DMS114 treated with DMSO at 0.1 percent for 48 hours (cell line): Measurements from ENCODE around the gene FAIM2.
"Not testable (repeated sequence)": the region's sequence is repeated elsewhere in the genome, so short reads cannot be mapped to it uniquely, and the experiment has no call there.

Source experiments
- DNase-seq: peaks from one replicate; lab custom pipeline; 2025; ENCODE audit not compliant: unreplicated experiment; lab: John Stamatoyannopoulos, UW

FAIM2 gene

GRCh38 chr12:49881415-49882247 lies 22.1 kb downstream of the FAIM2 start:
- no peak for DNase-seq

- no peak for DNase-seq
These were observed 22.8 kb downstream of the FAIM2 start for GRCh38 chr12:49880756-49881414.

DNA sequence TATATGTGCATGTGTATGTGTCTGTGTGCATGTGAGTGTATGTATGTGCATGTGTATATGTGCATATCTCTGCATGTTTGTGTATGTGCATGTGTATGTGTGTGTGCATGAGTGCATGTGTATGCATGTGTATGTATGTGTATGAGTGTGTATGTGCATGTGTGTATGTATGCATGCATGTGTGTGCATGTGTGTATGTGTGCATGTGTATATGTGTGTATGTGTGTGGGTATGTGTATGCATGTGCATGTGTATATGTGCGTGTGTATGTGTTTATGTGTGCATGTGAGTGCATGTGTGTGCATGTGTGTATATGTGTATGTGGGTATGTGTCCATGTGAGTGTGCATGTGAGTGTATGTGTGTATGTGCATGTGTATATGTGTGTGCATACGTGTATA lies 24.6 kb downstream of the FAIM2 start:
- not testable (repeated sequence) for DNase-seq

DNA sequence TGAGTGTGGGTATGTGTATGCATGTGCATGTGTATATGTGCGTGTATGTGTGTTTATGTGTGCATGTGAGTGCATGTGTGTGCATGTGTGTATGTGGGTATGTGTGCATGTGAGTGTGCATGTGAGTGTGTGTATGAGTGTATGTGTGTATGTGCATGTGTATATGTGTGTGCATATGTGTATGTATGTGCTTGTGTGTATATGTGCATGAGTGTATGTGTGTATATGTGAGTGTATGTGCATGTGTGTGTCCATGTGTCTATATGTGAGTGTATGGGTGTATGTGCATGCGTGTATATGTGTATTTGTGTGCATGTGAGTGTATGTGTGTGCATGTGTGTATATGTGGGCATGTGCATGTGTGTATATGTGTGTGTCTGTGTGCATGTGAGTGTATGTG lies 25.7 kb downstream of the FAIM2 start:
- DNase-seq = no peak

GRCh38 chr12:49877066-49877465 lies 26.6 kb downstream of the FAIM2 start:
- DNase-seq = no peak

DNA sequence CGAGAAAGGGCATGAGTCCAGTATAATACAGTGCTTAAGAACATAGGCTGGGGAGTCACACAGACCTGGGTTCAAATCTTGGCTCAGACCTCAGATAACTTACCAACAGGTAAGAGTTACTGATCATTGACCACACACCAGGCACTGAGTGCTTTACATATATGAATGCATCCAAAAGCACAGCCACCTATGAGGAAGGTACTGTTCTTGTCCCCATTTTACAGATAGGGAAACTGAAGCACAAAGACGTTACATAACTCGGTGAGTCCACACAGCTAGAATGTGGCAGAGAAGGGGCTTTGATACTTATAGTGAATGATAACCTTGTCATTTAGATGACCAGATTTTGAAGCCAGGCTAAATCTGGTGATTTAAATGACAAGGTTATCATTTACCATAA lies 27.6 kb downstream of the FAIM2 start:
- no peak for DNase-seq

DNA sequence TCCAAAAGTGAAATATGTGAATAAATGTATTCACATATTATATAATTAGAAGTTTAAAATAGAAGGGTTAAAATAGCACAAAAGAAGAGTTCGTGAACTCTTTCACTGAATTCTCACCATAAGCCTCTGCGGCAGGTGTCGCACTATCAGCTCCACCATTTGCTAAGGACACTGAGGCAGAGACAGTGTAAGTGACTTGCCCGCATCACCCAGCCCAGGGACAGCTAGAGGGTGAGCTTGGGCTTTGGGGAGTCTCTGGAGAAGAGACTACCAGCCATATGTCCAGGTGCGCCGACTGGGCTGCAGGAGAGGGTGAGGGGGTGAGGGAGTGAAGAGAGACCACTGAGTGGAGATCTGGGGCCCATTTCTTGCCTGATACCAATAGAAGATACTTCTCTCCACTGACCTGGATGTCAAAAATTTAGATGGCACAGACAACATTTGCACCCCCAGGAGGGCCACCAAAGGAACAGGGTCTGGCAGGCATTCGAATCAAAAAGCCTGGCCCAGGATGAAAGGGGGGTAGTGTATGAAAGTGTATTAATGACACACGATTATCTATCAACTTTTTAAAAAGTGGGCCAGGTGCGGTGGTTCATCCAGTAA lies 28.5 kb downstream of the FAIM2 start:
- no peak for DNase-seq

- DNase-seq = no peak
These were observed 29.4 kb downstream of the FAIM2 start for GRCh38 chr12:49874142-49874897.

DNA sequence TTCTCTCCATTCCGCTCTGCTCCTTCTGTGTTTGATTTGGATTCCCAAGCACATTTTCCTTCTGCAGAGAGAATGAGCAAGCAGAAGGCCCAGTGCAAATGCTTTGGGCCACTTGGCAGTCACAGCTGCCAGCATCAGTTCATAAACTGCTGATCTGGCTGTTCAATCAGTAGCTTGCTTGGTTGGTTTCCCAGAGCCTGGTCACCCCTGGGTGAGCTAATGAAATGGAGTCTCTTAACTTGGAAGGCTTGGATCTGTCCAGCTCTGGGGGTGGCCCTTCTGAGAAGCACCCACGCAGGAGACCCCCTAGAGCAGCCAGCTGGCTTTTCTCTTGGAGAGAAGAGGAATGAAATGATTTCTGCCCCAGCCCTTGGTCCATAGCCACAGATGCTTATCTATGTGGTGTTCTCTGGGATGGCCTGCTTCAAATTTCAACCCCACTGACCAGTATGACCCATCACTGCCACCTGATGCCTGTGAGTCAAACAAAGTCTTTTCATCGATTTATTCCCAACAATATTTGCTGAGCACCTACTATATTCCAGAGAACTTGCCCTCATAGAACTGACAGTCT lies 30.3 kb downstream of the FAIM2 start:
- no peak for DNase-seq

DNA sequence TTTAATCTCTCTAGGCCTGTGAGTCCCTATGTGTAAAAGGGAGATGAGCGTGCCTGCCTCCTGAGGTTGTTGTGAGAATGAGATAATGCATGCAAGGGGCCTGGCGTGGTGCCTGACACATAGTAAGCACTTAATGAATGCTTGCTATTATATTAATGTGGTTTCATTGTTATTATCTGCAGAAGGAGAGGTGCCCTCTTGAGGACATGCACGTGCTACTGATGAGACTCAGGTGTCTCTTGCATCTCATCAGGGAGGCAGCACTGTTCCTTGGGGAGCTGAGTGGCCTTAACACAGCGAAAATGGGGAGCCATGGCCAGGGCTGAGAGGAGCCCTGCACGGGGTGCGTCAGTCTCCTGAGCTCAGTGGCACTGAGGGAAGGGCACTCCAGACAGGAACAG lies 30.9 kb downstream of the FAIM2 start:
- DNase-seq = no peak

DNA sequence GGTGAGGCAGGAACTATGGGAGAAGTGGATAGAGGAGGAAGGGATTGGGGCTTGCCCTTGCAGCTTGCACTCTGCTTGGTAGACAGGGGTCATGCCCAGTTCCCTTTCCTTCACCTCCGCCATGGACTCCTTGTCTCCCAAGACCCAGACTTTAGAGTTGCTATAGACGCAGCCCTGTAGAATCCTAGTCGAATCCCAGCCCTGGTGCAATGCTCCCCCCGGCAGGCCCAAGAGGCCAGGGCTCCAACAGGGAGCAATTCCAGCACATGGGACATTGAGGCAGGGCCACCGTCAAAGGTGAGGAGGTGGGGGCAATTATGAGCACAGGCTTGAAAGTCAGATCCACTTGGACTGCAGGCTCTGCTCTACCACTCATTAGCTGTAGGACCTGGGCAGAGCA lies 31.3 kb downstream of the FAIM2 start:
- DNase-seq = no peak

GRCh38 chr12:49871811-49872251 lies 31.9 kb downstream of the FAIM2 start:
- DNase-seq = not testable (repeated sequence)

- DNase-seq = no peak
These were observed 32.5 kb downstream of the FAIM2 start for GRCh38 chr12:49871263-49871561.

GRCh38 chr12:49870501-49871262 lies 33.0 kb downstream of the FAIM2 start:
- DNase-seq = no peak

DNA sequence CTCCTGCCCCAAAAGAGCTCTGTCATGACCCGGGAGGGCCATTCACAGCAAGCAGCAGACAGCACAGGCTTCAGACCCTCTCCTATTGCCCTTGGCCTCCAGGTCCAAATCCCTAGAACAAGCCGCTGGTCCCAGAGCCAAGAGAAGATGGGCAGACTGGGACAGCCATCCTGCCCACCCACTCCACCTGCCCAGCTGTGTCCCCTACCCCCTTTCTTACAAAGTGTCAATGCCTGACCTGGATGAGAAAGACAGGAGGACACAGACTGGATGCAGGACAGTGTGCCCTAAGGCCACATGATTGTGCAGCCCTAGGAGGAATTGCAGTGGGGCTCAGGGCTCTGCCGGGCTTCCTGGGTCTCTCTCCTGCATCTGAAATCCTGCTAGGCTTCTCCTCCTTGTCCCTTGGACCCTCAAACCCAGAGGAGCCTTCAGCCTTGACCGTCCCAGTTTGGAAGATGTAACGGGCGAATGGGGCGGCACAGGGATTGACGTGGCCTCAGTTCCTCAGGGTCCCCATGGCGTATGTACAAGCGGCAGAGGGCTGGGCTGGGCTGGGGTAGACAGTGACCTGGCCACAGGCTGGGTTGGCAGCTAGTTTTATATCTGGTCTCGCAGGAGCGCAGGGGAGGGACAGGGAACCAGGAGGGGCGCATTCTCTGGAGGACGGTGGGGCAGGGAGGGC lies 33.7 kb downstream of the FAIM2 start:
- no peak for DNase-seq

- DNase-seq = no peak
These were observed 34.5 kb downstream of the FAIM2 start for GRCh38 chr12:49868952-49869815.

GRCh38 chr12:49868449-49868848 lies 35.3 kb downstream of the FAIM2 start:
- DNase-seq = no peak

- no peak for DNase-seq
These were observed 35.9 kb downstream of the FAIM2 start for GRCh38 chr12:49867570-49868341.
